Erythroblast (primary cell): ENCODE measurements around the gene SEMA3E.

Experiments
- DNase-seq, 2 experiments: peaks; one replicate each; lab custom pipeline; 2025; lab: John Stamatoyannopoulos, UW
- GATA1 ChIP-seq: IDR thresholded peaks from 2 replicates; pipeline ENCODE4 v1.6.1; 2011; ENCODE audit warnings: low read depth, mild to moderate bottlenecking, control low read depth, low read length, moderate library complexity
- POLR2A ChIP-seq: IDR thresholded peaks from 2 replicates; pipeline ENCODE4 v1.6.1; 2011; ENCODE audit warnings: mild to moderate bottlenecking, low read length

Gene SEMA3E

DNA sequence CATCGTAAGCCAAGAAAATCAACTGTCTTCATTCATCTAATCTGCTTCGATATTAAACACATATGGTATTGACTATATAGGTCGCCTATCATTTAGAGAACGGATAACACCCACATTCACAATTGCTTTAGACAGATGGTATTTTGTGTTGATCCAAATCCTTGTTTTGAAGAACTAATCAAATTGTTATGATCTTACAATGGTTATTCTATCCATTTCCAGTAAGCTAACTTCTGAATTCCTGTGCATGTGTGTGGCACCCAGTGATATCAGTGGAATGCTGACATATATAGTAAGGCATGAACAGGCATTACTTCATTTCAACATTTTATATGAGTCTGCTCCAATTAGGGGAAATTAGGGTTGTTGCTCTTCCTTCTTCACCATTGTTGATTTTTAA lies 98.8 kb downstream of the SEMA3E start:
- DNase-seq = no peak
- TF ChIP-seq GATA1 (no peak), POLR2A (no peak)

- no peak for DNase-seq
- TF ChIP-seq GATA1 (no peak), POLR2A (no peak)
Measured at GRCh38 chr7:83548250-83548649, 100.7 kb downstream of the SEMA3E start.

DNA sequence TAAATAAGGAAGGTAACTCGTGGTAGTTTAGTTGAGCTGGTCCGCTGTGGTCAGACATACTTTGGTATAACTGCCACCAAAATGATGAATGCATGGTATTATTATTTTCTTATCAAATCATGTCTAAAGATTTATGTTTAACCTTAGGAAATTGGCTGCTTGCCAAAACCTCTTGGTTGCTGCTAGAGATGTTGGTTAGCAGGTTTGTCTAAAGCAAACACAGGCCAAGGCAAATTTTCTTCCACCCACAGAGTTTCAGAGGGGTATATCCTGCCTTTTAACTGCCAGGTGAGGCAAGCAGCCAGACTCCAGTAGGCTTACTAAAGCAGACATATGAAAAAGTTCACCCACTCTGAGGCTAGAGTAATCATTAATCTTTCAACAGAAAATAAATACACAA lies 101.4 kb downstream of the SEMA3E start:
- peak in 1 of 2 experiments; percentile 5 for DNase-seq

GRCh38 chr7:83546586-83546985 lies 102.4 kb downstream of the SEMA3E start:
- no peak for DNase-seq
- TF ChIP-seq POLR2A = no peak
- TF ChIP-seq GATA1 = no peak

More for the DNA sequence above, 101.4 kb downstream of the SEMA3E start:
- TF ChIP-seq GATA1 (no peak), POLR2A (no peak)

DNA sequence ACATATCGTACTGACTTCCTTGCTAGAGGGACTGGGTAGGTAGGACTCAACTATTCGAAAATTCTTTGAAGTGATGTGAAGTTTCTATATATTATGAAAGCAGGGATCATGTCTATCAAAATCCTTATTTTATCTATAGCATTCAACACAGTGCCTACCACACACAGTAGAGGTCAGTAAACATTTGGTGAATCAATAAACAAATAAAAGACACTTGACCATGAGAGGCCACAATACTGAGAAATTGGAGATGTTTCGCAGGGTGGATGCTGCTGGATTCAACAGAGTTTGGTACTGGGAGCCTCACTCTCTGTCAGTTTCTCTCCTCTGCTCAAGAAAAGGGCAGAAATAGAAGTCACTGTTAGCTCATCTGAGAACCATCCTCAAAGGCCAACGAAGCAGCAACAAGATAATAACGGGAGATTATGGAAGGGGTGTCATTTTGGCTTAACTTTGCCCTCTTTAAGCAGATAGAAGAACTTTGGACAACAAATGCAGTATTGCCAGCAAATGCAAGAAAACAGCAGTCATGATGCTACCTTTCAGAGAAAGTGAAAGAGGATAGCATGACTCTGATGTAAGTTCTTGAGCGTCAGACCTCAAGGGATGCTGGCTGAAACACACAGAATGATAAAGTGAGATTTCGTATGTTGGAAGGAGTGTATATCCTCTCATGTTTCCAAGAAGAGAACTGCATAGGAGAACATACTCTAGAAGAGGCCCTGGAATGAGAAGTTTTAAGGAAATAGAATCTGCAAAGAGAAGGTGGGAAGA lies 107.6 kb downstream of the SEMA3E start:
- no peak for DNase-seq
- TF ChIP-seq GATA1 (no peak), POLR2A (no peak)

GRCh38 chr7:83534488-83534887 lies 114.5 kb downstream of the SEMA3E start:
- TF ChIP-seq POLR2A (no peak), GATA1 (no peak)

GRCh38 chr7:83532219-83532618 lies 116.7 kb downstream of the SEMA3E start:
- TF ChIP-seq POLR2A (no peak), GATA1 (no peak)
- no peak for DNase-seq

More at GRCh38 chr7:83534488-83534887, 114.5 kb downstream of the SEMA3E start:
- DNase-seq = no peak

DNA sequence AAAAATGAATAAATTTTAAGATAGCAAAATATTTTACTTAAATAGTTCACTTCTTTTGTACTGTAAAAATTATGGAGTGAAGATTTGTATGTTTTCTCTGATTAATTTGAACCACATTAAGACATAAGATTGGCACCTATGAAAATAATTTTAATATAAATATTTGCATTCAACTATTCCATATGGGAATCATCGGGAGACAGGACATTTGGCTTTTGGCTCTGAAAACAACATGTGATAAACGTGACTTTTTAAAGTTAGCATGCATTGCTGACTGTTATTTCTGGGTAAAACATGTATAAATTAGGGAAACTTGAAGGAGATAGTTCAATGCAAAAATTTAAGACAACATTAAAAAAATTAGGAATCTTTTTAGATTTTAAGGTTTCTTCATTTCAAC lies 117.2 kb downstream of the SEMA3E start:
- no peak for DNase-seq
- no peak for TF ChIP-seq GATA1
- no peak for TF ChIP-seq POLR2A

GRCh38 chr7:83528925-83529423 lies 120.0 kb downstream of the SEMA3E start:
- DNase-seq = no peak
- TF ChIP-seq GATA1 (no peak), POLR2A (no peak)

GRCh38 chr7:83524277-83525075 lies 124.5 kb downstream of the SEMA3E start:
- TF ChIP-seq POLR2A (no peak), GATA1 (no peak)
- DNase-seq = no peak

DNA sequence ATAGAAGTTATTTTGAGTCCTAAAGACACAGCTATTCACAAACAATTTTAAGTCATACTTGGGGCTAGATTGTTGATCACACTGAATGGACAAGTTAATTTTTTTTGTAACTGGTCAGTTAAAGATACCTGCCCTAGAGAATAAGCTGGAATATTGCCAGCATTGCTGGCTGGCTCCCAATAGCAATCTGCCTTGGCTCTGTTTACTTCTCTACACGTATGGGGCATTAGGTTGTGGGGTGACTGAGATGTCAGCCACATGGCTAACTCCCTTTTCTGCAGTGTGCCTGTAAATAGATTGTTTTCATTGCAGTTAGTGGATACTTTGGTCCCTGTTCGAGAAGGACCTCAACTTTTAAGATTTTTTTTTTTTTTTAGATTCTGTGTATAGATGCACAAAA lies 128.2 kb downstream of the SEMA3E start:
- TF ChIP-seq POLR2A (no peak), GATA1 (no peak)
- no peak for DNase-seq

GRCh38 chr7:83519240-83519639 lies 129.7 kb downstream of the SEMA3E start:
- TF ChIP-seq GATA1 (no peak), POLR2A (no peak)
- DNase-seq = no peak

DNA sequence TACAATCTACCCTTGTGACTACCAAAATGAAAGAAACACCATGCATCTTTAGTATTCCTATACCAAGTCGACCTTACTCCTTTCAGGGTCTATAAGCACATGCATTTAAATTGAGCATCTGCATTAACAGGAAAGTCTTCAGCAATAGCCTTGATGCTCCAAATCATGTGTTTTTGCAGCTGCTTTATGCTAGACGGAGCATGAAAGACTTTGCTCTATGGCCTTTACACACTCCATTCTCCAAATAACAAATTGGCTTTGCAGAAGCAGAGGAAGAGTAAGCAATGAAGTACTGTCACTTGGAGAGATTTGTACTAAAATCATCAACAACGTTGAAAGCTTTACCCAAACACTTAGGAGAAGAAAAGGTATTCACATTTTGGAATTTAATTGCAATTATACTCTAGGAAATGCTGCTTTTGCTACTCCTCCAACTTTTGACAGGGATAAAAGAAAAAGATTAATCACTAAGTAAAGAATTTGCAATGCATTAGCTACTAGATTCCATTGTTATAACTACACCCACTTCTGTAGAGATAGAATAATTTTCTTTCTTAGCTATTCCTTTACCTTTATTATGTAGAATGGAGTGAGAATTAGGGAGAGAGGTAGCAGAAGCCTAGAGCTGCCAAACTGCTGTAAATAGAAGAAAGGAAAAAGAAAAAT lies 131.8 kb downstream of the SEMA3E start:
- no peak for DNase-seq

More for the DNA sequence above, 131.8 kb downstream of the SEMA3E start:
- TF ChIP-seq GATA1 (no peak), POLR2A (no peak)
